NCI-H1436 (cell line): Measurements from ENCODE around the gene NID2.

Source experiments
- DNase-seq: peaks from one replicate; lab custom pipeline; 2025; lab: John Stamatoyannopoulos, UW

The NID2 gene

DNA sequence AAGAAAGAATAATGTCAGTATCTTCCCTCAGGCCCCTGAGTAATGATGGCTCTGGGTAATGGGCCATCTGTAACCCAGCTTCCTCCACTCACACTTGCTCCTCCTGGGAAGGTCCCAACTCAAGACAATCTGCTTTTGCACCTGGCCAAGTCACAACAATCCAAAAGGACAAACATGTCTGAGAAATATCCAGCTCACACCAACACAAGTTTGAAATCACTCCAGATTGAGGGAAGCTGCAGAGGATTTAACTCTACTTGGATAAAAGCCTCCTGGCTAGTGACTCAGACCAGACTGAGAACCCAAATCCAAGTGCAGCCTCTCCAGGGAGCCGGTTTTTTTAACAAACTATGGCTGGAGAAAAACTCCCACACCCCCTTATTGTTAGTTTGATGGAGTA, 45.3 kb downstream of the NID2 start:
- DNase-seq = no peak

DNA sequence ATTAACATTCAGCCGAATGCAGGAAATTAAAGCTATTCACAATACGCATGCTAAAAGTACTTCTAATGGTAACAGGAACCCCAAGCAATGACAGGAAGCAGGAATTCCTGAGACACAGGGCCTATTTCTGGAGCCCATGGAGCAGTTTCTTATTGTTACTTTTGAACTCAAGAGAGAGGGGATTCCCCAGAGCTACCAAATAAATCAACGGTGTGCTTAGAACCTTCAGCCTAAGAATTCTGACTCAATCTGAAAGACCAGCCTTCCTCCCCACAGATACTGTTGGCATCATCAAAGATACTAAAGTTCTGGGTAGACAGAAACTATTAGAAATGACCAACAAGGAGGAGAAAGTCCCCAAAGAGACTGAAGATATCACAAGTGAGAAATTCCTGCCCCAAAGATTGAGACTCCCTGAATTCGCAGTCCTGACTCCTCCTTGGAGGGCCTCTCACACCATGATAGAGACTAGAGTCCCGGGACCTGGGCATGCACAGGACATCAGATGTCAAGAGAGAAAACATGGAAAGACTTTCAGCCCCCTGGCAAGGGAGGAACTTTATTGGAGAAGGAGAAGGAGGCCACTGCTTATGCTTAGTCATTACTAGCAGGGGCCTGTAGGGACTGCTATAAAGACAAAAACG, 46.8 kb downstream of the NID2 start:
- no peak for DNase-seq

- DNase-seq = no peak
Measured at GRCh38 chr14:52020866-52021717, 47.8 kb downstream of the NID2 start.

- no peak for DNase-seq
Measured at GRCh38 chr14:52020161-52020714, 48.6 kb downstream of the NID2 start.

- DNase-seq = no peak
Measured at GRCh38 chr14:52018970-52019369, 49.9 kb downstream of the NID2 start.

- no peak for DNase-seq
Measured at GRCh38 chr14:52018252-52018651, 50.6 kb downstream of the NID2 start.

GRCh38 chr14:52015411-52016030, 53.3 kb downstream of the NID2 start:
- DNase-seq = peak; percentile 4

GRCh38 chr14:52014601-52015267, 54.1 kb downstream of the NID2 start:
- DNase-seq = no peak

DNA sequence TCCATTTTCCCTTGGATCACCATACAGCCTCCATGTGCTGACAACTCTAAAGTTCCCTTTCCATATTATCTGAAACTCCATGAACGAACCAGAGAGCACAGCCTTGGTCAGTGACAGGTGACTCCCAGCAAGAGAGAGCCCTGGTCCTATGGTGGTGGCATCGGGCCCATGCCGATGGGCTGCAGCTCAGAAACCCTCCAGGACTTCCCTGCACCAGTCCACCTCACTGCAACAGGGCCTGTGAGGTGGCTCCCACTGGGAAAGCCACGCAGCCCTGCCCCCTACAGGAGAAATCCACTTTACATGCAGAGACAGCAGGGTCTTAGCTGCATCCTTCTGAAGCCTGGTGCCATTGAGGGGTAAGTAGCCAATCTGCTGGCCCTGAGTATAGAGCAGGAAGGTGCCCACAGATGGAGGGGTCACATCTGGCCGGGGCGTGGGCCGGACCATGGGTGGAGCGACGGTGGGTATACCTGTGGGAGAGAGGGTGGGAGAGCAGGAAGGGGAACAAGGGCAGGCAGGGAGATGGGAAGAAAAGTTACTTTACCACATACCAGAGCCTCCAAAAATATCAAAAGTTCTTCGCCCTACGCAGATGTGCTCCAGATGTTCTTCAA, 54.8 kb downstream of the NID2 start:
- DNase-seq = no peak

- DNase-seq = no peak
Measured at GRCh38 chr14:52012635-52013034, 56.2 kb downstream of the NID2 start.

DNA sequence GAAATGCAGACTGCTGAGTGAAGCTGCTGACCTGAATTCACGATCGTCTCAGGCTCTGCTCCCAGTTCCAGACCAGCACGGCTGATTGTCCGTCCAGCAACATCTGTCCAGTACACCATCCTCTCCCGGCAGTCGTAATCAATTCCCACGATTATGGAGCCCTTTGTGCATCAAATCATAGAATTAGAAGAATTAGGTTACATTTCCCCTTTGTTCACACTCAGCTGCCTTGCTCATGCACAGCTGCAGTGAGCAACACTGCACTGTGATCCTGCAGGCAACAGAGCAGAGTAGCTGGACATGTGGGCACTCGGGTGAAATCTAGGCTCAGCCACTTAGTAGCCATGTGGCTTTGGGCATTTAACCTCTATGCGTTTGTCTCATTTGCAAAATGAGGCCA, 57.3 kb downstream of the NID2 start:
- no peak for DNase-seq

DNA sequence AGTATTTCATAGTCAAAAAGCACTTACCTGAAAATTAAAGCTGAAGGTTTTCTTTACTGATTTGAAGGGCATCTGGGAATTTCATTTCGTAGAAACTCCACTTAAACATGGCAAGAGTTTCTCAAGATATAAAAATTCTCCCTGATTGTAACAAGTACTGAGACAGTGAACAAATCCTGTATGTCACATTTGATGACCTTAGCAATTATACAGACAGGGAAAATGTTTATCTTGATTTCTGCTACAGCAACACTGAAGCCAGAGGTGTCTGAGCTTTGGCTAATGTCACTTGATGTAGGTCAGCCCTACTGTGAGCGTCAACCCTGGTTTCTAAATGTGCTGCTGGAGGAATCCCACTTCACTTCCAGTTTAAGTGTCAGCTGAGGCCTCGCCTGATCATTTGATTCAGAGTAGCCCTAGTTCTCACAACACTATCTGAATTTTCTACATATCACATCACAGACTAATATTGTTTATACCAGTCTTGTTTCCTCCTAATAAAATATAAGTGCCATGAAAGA, 58.6 kb downstream of the NID2 start:
- no peak for DNase-seq

- DNase-seq = no peak
Measured at GRCh38 chr14:52008136-52008535, 60.7 kb downstream of the NID2 start.

- DNase-seq = no peak
Measured at GRCh38 chr14:52007637-52008036, 61.2 kb downstream of the NID2 start.

- no peak for DNase-seq
Measured at GRCh38 chr14:52007211-52007610, 61.6 kb downstream of the NID2 start.

GRCh38 chr14:52006361-52006760, 62.5 kb downstream of the NID2 start:
- DNase-seq = no peak

GRCh38 chr14:52005625-52006024, 63.2 kb downstream of the NID2 start:
- no peak for DNase-seq

DNA sequence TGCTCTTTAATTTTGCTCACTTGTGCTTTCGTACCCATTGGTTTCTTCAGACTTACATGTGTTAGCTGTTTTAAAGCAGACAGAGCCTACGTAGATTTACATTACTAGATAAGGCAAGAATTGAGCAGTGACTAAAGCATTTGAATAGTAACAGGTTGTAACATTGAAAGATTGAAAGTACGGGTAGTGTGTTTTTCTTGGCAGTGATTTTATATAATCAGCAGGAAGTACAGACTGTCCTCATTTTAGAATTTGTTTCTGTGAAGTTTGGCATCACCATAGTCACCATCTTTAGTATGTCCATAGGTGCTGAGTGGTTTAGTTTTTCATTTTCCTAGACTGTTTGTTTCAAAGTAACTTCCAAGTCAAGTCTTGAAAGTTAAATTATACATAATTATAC, 65.5 kb downstream of the NID2 start:
- DNase-seq = no peak

DNA sequence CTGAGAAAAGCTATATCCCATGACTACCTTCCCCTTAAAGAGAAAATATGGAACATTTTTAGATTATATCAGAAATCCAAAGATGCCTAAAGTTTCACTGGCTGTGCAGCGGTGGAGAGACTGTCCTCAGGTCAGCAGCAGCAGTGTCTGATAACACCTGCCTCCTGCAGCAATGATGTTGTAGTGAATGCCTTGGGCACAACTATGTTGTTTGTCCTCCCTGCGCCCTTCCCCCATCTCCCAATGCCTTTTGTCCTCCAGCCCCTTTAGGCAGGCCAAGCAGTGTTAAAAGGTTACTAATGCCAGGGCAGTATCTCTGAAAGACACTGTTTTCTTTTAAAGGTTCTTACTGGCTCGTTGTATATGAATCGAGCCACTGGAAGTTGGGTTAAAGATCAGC, 66.3 kb downstream of the NID2 start:
- no peak for DNase-seq

- DNase-seq = no peak
Measured at GRCh38 chr14:52000696-52001095, 68.2 kb downstream of the NID2 start.

- DNase-seq = no peak
Measured at GRCh38 chr14:52000019-52000582, 68.8 kb downstream of the NID2 start.
